ENCODE data around the gene ELP2.

- TF ChIP-seq, protein P1, sequence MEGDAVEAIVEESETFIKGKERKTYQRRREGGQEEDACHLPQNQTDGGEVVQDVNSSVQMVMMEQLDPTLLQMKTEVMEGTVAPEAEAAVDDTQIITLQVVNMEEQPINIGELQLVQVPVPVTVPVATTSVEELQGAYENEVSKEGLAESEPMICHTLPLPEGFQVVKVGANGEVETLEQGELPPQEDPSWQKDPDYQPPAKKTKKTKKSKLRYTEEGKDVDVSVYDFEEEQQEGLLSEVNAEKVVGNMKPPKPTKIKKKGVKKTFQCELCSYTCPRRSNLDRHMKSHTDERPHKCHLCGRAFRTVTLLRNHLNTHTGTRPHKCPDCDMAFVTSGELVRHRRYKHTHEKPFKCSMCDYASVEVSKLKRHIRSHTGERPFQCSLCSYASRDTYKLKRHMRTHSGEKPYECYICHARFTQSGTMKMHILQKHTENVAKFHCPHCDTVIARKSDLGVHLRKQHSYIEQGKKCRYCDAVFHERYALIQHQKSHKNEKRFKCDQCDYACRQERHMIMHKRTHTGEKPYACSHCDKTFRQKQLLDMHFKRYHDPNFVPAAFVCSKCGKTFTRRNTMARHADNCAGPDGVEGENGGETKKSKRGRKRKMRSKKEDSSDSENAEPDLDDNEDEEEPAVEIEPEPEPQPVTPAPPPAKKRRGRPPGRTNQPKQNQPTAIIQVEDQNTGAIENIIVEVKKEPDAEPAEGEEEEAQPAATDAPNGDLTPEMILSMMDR (conservative IDR thresholded peaks at IDR 0.05; ENCODE audit: low read depth, low read length): no peak
- no peak for TF ChIP-seq EZH2 (IDR thresholded peaks at IDR 0.05; ENCODE audit: low read length, unreplicated experiment)
Observed at GRCh38 chr18:36149514-36150289, 20.0 kb downstream of the ELP2 start.
